GM06990 (cell line): ENCODE results near the gene STRN3.

ENCODE experiments used
- DNase-seq: peaks from one replicate; pipeline ENCODE4 v3.0.0-alpha.2; 2011; ENCODE audit not compliant: insufficient read length; ENCODE audit errors: extremely low read depth
- H3K27me3 ChIP-seq: replicated peaks from 2 replicates; pipeline ENCODE4 v1.6.0; 2011; ENCODE audit warnings: low read length; ENCODE audit not compliant: control insufficient read depth, insufficient read depth
- H3K36me3 ChIP-seq: 2 replicates; pipeline ENCODE4 v1.5.1; 2011; ENCODE audit warnings: low read length; ENCODE audit not compliant: control insufficient read depth, insufficient read depth
- H3K4me3 ChIP-seq: replicated peaks from 2 replicates; pipeline ENCODE4 v1.5.1; 2011; ENCODE audit warnings: low read depth, mild to moderate bottlenecking, control low read depth, low read length
- CTCF ChIP-seq: IDR thresholded peaks from 2 replicates; pipeline ENCODE4 v1.5.1; 2011; ENCODE audit warnings: low read length, control low read depth, mild to moderate bottlenecking, inconsistent platforms; ENCODE audit not compliant: insufficient read depth, poor library complexity, severe bottlenecking

Gene STRN3

GRCh38 chr14:31022386-31022785 is 3.8 kb downstream of the STRN3 start:
- no peaks in the 10 kb centered on the region for H3K27me3 ChIP-seq
- peaks cover 5% of the 10 kb centered on the region for H3K36me3 ChIP-seq
- DNase-seq, result no peak
- no peak for TF ChIP-seq CTCF
- H3K4me3 ChIP-seq, result no peak overlapping the region

- Histone ChIP-seq H3K4me3 (no peak overlapping the region), H3K27me3 (no peaks in the 10 kb centered on the region), H3K36me3 (peaks cover 5% of the 10 kb centered on the region)
- TF ChIP-seq CTCF, result no peak
- DNase-seq, result no peak
These were observed 4.6 kb downstream of the STRN3 start for GRCh38 chr14:31021576-31021949.

GRCh38 chr14:31020834-31021575 is 5.2 kb downstream of the STRN3 start:
- Histone ChIP-seq H3K36me3 (peaks cover 5% of the 10 kb centered on the region), H3K27me3 (no peaks in the 10 kb centered on the region), H3K4me3 (no peak overlapping the region)
- TF ChIP-seq CTCF, result no peak
- no peak for DNase-seq

- no peaks in the 10 kb centered on the region for H3K27me3 ChIP-seq
- TF ChIP-seq CTCF, result no peak
- H3K36me3 ChIP-seq, result peaks cover 7% of the 10 kb centered on the region
- DNase-seq, result no peak
- H3K4me3 ChIP-seq, result no peak overlapping the region
These were observed 8.0 kb downstream of the STRN3 start for GRCh38 chr14:31018057-31018645.

GRCh38 chr14:31013841-31014240 is 12.3 kb downstream of the STRN3 start:
- H3K36me3 ChIP-seq, result peaks cover 7% of the 10 kb centered on the region

More at GRCh38 chr14:31013841-31014240, 12.3 kb downstream of the STRN3 start:
- DNase-seq, result no peak
- no peak overlapping the region for H3K4me3 ChIP-seq
- no peaks in the 10 kb centered on the region for H3K27me3 ChIP-seq
- TF ChIP-seq CTCF, result no peak
